NCI-H2081 treated with DMSO at 0.1 percent for 48 hours (cell line): ENCODE measurements around the gene UCMA.

Experiments used
- DNase-seq: peaks from one replicate; lab custom pipeline; 2025; lab: John Stamatoyannopoulos, UW

Gene UCMA

DNA sequence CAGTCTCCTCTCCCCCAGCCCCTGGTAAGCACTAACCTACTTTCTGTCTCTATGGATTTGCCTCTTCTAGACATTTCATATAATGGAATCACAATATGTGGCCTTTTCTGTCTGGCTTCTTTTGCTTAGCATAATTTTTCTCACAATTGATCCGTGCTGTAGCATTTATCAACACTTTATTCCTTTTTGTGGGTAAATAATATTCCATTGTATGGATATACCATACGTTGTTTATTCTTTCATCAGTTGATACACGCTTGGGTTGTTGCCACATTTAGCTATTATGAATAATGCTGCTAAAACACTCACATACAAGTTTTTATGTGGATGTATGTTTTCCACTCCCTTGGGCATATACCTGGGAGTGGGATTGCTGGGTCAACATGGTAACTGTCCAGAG, 47.0 kb downstream of the UCMA start:
- DNase-seq: no peak

DNA sequence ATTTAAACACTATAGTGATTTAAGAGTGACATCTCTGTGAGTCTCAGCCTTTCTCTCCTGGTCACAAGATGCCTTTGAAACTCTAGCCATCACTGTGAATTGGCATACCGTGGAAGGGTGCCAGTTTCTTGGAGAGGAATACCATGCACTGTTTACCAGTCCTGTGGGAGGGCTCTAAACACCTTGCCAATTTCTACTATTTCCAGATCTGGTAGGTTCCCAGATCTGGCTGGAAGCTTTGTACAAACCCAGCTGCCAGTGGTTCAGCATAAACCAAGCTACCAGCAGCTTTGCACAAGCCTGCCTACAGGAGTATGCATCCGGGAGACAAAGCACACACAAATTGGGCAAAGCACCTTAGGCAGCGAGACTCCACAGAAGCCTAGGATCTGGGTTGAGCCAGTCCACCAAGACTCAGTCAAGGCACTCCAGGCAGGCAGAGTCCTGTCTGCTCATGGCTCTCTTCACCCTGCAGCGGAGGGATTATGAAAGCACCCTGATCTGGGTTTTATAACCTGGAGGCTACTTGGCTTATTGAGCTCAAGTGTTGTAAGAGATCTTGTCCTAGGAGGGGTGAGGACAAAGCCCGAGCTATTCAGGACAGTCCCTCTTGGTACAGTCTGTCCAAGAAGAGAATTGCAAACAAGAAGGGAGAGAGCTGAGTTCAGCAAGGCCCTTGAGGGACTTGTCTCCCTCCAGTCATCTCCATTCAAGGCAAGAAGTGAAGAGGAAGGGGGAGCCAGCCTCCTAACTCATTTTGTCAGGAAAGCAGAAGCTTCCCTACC, 49.3 kb downstream of the UCMA start:
- peak; percentile 21 for DNase-seq

- DNase-seq: no peak
Measured at GRCh38 chr10:13184276-13184675, 49.9 kb downstream of the UCMA start.

- DNase-seq: no peak
Measured at GRCh38 chr10:13183625-13184024, 50.5 kb downstream of the UCMA start.

DNA sequence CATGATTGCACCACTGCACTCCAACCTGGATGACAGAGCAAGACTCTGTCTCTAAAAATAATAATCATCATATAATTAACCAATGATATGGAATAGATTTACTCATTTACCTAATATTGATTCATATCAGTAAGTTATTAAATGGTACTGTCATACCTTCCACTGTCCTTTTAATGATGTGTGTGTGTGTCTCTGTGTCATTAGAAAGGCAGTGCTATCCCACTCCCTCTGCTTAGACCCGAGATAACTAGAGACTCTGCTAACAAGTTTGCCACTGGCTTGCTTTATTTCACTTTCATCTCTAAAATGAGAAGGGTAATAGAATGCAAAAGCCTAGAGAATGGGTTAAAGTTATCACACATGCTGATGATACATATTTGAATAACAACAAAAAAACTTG, 51.8 kb downstream of the UCMA start:
- no peak for DNase-seq

GRCh38 chr10:13180788-13181187, 53.4 kb downstream of the UCMA start:
- DNase-seq: no peak

- no peak for DNase-seq
Measured at GRCh38 chr10:13173616-13174015, 60.6 kb downstream of the UCMA start.
